Skeletal muscle tissue (tissue), 4 donors: ENCODE results near the gene ATP2B3. TPM values are rescaled to one million over a fixed set of nuclear protein-coding genes. Genes with fewer than 3 reads are reported as not detected.
"Not testable (repeated sequence)": the region's sequence is repeated elsewhere in the genome, so short reads cannot be mapped to it uniquely, and the experiment has no call there.

Source experiments
- H3K27ac ChIP-seq: one replicate; pipeline ENCODE4 v1.7.0; 2013; ENCODE audit warnings: mild to moderate bottlenecking, low read depth, low read length, inconsistent platforms
- H3K27me3 ChIP-seq, 3 donors: one replicate each; pipeline ENCODE4 v1.7.0; 2013; ENCODE audit warnings: low read length in 3 of 3; ENCODE audit not compliant: control insufficient read depth in 3 of 3, insufficient read depth in 3 of 3
- H3K36me3 ChIP-seq, 3 donors: one replicate each; pipeline ENCODE4 v1.7.0; 2013; ENCODE audit warnings: low read length in 3 of 3; ENCODE audit not compliant: control insufficient read depth in 3 of 3, insufficient read depth in 3 of 3
- H3K4me1 ChIP-seq, 3 donors: one replicate each; pipeline ENCODE4 v1.7.0; 2013; ENCODE audit warnings: low read length in 3 of 3, mild to moderate bottlenecking in 3 of 3; ENCODE audit not compliant: control insufficient read depth in 3 of 3, insufficient read depth in 3 of 3
- H3K4me3 ChIP-seq, 3 donors: one replicate each; pipeline ENCODE4 v1.7.0; 2013; ENCODE audit warnings: low read length in 3 of 3
- H3K9ac ChIP-seq, 3 donors: one replicate each; pipeline ENCODE4 v1.7.0; 2013; ENCODE audit warnings: low read length in 3 of 3, mild to moderate bottlenecking in 3 of 3, moderate library complexity in 2 of 3, low read depth in 1 of 3
- H3K9me3 ChIP-seq, 3 donors: one replicate each; pipeline ENCODE4 v1.7.0; 2013; ENCODE audit warnings: low read length in 3 of 3; ENCODE audit not compliant: control insufficient read depth in 3 of 3
- total RNA-seq: library from RNA; depleted of rRNA; stranded (reverse); fragments of >200 nt; gene quantifications from one replicate; pipeline ENCODE4 v1.2.3, GENCODE V29; 2014
- donor health status: Osteomylitis.

ATP2B3 gene
- total RNA-seq, 1 donor from 2014 or later = 0.52 TPM

DNA sequence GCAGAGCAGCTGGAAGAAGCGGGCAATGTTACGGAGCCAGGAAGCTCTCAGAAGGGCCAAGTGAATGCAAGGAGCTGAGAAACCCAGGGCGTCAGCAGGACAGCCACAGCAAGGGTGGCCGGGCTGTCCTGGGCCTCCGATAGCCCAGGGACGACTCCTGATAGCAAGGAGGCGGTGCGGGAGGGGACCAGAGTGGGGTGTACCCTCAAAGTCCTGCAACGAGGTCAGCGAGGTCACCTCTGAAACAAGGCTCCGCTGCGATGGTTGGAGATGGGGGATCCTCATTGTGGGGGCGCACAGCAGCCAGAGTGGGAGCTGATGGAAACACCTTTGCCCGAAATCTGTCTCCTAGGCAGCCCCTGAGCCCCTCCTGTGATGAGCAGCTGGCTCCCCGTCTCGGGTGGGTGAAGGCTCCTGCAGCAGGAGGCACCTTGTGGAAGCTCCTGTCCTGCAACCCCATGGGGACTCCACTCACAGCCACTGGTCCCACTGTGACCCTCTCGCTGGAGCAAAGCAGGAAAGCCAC, 85.8 kb downstream of the ATP2B3 start:
- no peaks in the 10 kb centered on the region for H3K36me3 ChIP-seq
- H3K9ac ChIP-seq = no peak overlapping the region
- no peaks in the 10 kb centered on the region for H3K27me3 ChIP-seq
- no peaks in the 10 kb centered on the region for H3K9me3 ChIP-seq
- H3K27ac ChIP-seq = no peak overlapping the region
- no peak overlapping the region for H3K4me3 ChIP-seq
- H3K4me1 ChIP-seq = peaks cover under 1 to 14% (median 12%) of the 10 kb centered on the region in 3 donors

DNA sequence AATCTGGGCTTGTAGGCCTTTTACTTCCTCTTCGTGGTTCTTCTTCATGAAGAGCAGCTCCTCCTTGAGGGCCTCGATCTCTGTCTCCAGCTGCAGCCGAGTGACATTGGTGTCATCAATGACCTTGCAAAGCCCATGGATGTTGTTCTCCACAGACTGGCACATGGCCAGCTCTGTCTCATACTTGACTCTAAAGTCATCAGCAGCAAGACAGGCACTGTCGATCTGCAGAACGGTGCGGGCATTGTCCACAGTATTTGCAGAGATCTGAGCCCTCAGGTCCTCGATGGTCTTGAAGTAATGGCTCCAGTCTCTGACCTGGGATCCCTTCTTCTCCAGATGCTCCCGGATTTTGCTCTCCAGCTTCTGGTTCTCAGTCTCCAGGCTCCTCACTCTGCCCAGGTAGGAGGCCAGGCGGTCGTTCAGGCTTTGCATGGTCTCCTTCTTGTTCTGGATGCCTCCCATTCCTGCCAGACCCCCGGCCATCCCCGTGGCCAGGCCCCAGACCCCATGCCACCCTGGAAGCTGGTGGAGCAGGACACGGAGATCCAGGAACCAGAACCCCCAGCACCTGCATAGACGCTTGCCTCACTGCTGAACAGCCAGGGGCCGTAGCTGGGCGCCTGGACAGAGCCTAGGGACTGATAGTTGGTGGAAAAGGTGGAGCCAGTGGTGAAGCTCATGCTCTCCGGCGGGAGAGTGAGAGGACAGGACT, 87.4 kb downstream of the ATP2B3 start:
- H3K36me3 ChIP-seq, H3K4me3 ChIP-seq, H3K9me3 ChIP-seq, H3K27ac ChIP-seq, H3K27me3 ChIP-seq, H3K9ac ChIP-seq: not testable (repeated sequence)
- peaks cover 4 to 14% (median 9%) of the 10 kb centered on the region in 3 donors for H3K4me1 ChIP-seq

DNA sequence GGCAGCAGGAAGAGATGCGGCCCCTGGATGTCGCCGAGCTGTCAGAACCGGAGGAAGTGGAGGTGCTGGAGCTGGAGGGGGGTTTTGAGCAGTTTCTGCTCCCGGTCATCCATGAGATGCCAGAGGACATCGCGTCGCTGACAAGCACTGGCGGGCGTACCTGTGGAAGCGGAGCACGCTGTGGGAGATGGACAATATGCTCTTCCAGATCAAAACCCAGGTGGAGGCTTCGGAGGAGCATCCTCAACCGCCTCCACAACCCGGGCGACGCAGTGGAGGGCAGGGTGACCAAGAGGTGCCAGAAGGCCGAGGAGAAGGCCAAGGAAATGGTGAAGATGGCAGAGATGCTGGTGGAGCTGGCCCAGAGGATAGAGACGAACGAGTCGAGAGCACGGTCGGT, 89.1 kb downstream of the ATP2B3 start:
- Histone ChIP-seq H3K4me1 (peaks cover 4 to 10% (median 9%) of the 10 kb centered on the region in 3 donors), H3K9ac (no peak overlapping the region), H3K36me3 (no peaks in the 10 kb centered on the region), H3K9me3 (no peaks in the 10 kb centered on the region), H3K27me3 (peaks cover 0 to 8% (median 0%) of the 10 kb centered on the region in 3 donors), H3K4me3 (no peak overlapping the region), H3K27ac (no peak overlapping the region)

DNA sequence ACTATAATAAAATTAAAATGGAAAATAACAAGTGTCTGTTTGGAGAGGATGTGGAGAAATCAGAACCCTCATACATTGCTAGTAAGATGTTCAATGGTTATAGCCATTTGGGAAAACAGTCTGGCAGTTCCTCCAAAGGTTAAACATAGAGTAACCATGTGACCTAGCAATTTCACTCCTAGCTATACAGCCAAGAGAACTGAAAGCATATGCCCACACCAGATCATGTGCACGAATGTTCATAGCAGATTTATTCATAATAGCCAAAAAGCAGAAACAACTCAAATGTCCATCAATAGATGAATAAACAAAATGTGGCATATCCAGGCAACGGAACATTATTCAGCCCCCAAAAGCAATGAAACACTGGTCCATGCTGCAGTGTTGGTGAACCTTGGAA, 90.9 kb downstream of the ATP2B3 start:
- H3K4me1 ChIP-seq = peaks cover 4 to 10% (median 9%) of the 10 kb centered on the region in 3 donors
- no peak overlapping the region for H3K9ac ChIP-seq
- H3K27me3 ChIP-seq = peaks cover 0 to 13% (median 0%) of the 10 kb centered on the region in 3 donors
- no peak overlapping the region for H3K27ac ChIP-seq
- H3K4me3 ChIP-seq = no peak overlapping the region
- H3K36me3 ChIP-seq = no peaks in the 10 kb centered on the region
- no peaks in the 10 kb centered on the region for H3K9me3 ChIP-seq

DNA sequence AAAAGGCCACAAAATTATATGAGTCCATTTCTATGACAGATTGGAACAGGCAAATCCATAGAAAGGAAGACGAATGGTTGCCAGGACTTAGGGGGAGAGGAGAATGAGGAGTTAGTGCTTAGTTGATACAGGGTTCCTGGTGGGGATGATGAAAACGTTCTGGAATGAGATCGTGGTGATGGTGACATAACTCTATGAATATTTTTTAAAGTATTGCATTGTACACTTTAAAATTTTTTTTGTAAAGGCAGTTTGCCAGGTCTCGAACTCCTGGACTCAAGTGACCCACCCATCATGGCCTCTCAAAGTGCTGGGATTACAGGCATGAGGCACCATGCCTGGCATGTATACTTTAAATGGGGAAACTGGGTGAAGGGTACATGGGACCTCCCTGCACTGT, 91.4 kb downstream of the ATP2B3 start:
- Histone ChIP-seq H3K27ac (no peak overlapping the region), H3K9me3 (no peaks in the 10 kb centered on the region), H3K4me1 (peaks cover 4 to 10% (median 9%) of the 10 kb centered on the region in 3 donors), H3K4me3 (no peak overlapping the region), H3K27me3 (peaks cover 0 to 13% (median 0%) of the 10 kb centered on the region in 3 donors), H3K9ac (no peak overlapping the region), H3K36me3 (no peaks in the 10 kb centered on the region)

DNA sequence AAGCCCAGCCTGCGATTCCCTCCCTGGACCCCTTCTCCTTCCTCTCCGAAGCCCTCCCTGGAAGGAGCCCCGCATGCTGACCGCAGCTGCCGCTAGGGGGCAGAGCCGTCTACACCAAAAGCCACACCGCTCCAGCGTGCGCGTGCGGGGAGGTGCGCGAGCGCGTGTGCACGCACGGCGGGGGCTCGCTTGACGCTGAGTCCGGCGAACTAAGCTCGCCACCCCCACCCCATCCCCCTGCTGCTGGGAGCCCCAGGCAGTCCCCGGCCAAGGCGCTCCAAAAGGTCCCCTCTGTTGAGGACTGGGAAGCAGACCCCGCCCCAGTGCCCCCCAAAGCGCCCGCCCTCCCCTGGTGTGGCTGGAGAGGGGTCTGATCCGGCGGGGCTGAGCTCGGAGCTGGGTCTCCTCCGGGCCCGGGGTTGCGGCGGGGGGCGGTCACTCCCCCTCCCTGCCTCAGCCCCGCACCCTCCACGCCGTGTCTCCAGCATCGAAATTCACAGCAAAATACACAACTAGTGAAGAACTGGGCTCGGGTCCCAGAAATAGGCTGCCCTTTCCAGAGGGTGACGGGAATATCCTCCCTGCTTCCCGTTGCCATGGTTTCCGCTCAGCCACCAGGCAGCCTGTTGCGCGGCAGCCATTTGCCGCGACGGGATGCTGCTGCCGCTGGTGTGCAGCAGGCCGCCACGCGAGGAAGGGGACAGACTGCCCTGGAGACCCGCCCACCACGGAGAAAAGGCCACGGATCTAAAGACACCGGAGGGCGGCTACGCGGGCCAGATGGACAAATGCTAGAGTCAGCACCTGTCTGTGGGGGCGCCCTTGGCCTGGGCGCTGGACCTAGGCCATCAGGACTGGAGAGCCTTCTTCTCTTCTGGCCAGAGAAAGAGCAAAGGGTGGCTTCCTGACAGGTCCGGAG, 92.7 kb downstream of the ATP2B3 start:
- Histone ChIP-seq H3K9me3 (no peaks in the 10 kb centered on the region), H3K36me3 (no peaks in the 10 kb centered on the region), H3K27me3 (peaks cover 0 to 13% (median 0%) of the 10 kb centered on the region in 3 donors), H3K4me3 (no peak overlapping the region), H3K9ac (no peak overlapping the region), H3K27ac (no peak overlapping the region), H3K4me1 (peaks cover 4 to 10% (median 9%) of the 10 kb centered on the region in 3 donors)

DNA sequence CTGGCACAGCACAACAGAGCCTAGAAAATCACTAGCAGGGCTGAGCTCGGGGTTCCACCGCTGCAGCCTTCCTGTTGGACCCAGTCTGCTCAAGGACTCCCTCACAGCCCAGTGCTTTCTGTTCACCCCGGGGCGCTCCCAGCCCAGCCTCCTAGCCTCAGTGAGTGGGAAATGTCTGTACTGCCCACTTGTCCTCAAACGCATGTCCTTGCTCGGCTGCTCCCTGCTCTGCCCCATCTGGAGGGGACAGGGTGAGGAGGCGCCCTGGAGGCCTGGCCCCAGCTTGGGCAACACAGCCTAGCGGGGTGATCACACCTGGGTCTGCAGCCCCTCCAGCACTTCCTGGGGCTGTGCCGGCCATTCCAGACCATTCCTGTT, 93.4 kb downstream of the ATP2B3 start:
- H3K4me1 ChIP-seq = peaks cover 4 to 10% (median 9%) of the 10 kb centered on the region in 3 donors
- no peaks in the 10 kb centered on the region for H3K36me3 ChIP-seq
- no peak overlapping the region for H3K27ac ChIP-seq
- H3K9me3 ChIP-seq = no peaks in the 10 kb centered on the region
- no peak overlapping the region for H3K4me3 ChIP-seq
- peaks cover 0 to 14% (median 0%) of the 10 kb centered on the region in 3 donors for H3K27me3 ChIP-seq
- no peak overlapping the region for H3K9ac ChIP-seq

DNA sequence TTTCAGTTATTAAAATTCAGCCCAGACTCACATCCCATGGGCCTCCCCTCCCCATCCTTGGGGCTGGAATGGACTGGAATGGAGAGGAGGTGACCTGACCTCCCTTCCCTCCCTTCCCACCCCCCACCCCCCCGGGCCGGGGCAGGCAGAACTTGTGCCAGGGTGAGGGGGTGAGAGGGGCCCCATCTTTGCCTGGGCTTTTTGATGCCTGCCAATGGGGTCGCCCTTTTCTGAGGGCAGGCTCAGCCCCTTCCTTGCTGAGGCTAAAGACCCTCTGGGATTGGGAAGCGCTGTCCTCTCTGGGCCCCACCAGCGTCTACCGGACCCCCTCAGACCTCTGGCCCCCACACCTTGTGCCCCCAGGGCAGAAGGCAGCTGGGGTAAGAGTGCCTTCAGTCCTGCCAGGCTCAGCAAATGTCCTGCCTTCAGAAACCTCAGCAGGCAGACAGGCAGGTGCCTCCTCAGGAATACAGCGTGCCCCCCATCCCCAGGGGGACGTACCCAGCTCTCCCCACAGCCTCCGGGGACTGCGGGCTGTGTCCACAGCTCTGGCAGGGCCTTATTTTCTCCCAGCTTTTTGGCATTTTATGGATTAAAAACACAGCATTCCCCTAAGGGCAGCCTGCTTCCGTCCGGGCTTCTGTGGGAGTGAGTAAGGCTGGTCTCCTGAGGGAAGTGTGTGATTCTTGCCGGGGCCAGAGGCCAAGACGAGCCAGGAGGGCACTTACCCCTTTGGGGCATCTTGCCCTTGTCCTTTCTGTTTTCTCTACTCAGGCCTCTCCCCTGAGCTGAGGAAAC, 94.1 kb downstream of the ATP2B3 start:
- Histone ChIP-seq H3K4me3 (no peak overlapping the region), H3K9me3 (no peaks in the 10 kb centered on the region), H3K36me3 (no peaks in the 10 kb centered on the region), H3K27ac (no peak overlapping the region), H3K9ac (no peak overlapping the region), H3K27me3 (peaks cover 0 to 19% (median 0%) of the 10 kb centered on the region in 3 donors), H3K4me1 (peaks cover 4 to 10% (median 9%) of the 10 kb centered on the region in 3 donors)

DNA sequence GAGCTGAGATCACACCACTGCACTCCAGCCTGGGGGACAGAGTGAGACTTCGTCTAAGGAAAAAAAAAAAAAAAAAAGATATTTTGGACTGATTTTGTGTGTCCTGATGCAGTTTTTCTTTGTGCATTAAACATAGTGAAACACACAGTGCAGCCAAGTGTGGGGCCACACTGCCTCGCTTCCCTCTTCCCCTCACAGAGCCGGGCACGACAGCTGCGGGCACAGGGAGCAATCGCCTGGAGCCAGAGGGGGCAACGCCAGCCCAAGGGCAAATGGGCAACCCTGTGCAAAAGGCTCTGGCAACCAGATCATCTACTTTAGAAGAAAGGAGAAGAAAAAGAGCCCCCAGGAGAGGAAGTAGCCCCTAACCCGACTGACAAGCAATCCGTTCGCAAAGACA, 95.0 kb downstream of the ATP2B3 start:
- no peaks in the 10 kb centered on the region for H3K9me3 ChIP-seq
- H3K27me3 ChIP-seq = peaks cover 0 to 20% (median 0%) of the 10 kb centered on the region in 3 donors
- H3K4me3 ChIP-seq = no peak overlapping the region
- no peaks in the 10 kb centered on the region for H3K36me3 ChIP-seq
- H3K9ac ChIP-seq = no peak overlapping the region
- H3K4me1 ChIP-seq = peaks cover 4 to 10% (median 9%) of the 10 kb centered on the region in 3 donors
- no peak overlapping the region for H3K27ac ChIP-seq
